Stimulated activated CD8-positive, alpha-beta memory T cell treated with anti-CD3 and anti-CD28 coated beads, Interleukin-4, amount 100 ng/mL, for 48 hours (primary cell): Measurements from ENCODE around the gene BCL2L12.
"Not testable (repeated sequence)": the region's sequence is repeated elsewhere in the genome, so short reads cannot be mapped to it uniquely, and the experiment has no call there.

Experiments
- DNase-seq: peaks from one replicate; pipeline ENCODE4 v3.0.0-alpha.2; 2020

Gene BCL2L12, protein sequence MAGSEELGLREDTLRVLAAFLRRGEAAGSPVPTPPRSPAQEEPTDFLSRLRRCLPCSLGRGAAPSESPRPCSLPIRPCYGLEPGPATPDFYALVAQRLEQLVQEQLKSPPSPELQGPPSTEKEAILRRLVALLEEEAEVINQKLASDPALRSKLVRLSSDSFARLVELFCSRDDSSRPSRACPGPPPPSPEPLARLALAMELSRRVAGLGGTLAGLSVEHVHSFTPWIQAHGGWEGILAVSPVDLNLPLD

DNA sequence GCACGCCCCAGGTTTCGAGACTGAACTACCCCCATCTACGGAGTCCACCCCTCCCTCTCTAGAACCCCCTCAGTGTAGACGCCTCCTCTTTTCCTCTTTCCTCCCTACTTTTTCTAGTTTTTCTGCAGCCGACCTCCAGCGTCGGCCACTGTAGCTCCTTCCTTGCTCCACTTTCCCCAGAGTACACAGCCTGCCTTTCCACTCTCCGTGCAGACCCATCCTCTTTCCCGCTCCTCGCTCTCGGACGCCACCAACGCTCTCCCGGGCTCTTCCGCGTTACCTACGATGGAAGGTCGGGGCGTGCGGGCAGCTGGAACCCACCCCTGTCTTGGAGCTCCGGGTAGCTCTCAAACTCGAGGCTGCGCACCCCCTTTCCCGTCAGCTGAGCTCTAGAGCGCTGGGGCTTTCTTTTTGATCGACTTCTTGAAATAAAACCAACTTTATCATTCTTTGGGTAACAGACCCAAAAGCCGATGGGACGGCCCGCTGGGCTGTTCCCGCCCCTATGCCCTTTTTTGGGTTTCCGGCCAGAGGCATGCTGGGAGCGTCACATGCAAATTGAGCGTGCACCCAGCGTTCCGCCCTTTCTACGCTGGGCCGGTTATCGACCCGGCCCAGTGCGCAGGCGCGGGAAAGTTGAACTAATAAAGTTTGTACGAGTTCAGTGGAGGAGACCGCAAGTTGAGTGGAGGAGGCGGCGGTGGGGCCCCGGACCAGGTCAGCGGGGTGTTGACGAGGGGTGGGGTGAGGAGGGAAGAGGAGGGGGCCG, at the start of gene BCL2L12, which contains the start of gene IRF3:
Gene BCL2L12, plus strand, starts transcription at position 583 of the 769 bp plus-strand sequence. CDS start 760 bp downstream, outside the sequence.
Gene IRF3, minus strand, starts transcription at position 507 of the 769 bp plus-strand sequence. CDS start 1,019 bp downstream, outside the sequence.
- peak; percentile 99 for DNase-seq

DNA sequence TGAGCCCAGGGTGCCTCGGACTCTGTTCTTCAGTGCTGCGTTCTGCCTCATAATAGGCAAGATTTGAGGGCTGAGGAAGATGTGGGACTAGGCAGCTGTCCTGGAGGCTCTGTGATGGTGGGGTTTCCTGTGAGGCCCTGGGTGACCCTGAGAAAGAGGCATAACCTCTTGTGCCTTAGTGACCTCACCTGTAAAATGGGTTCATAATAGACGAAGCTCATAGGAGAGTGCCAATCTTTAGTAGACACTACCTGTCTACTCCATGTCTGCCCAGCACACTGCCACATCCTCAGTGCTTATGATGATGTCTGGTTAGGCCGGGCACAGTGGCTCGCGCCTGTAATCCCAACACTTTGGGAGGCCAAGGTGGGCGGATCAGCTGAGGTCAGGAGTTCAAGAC, 49.2 kb upstream of the BCL2L12 start:
- no peak for DNase-seq

DNA sequence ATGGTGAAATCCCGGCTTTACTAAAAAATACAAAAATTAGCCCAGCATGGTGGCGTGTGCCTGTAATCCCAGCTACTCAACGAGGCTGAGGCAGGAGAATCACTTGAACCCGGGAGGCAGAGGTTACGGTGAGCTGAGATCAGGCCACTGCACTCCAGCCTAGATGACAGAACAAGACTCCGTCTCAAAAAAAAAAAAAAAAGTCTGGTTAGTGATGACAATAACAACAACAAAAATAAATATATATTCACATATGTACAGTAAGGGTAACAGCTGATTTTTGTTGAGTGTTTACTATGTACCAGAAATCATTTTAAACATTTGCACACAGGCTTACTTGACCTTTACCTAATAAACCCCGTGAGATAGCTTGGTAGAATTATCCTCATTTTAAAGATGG, 48.8 kb upstream of the BCL2L12 start:
- DNase-seq: no peak

DNA sequence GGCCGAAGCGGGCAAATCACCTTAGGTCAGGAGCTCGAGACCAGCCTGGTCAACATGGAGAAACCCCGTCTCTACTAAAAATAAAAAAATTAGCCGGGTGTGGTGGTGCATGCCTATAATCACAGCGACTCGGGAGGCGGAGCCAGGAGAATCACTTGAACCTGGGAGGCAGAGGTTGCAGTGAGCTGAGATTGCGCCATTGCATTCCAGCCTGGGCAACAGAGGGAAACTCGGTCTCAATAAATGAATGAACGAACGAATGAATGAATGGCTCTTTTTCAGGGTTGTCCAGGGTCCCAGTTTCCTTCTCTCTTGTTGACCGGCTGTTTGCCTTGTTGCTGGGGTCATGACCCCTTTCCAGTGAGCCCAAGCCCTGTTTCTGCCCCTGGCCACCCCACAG, 47.9 kb upstream of the BCL2L12 start:
- DNase-seq: not testable (repeated sequence)

DNA sequence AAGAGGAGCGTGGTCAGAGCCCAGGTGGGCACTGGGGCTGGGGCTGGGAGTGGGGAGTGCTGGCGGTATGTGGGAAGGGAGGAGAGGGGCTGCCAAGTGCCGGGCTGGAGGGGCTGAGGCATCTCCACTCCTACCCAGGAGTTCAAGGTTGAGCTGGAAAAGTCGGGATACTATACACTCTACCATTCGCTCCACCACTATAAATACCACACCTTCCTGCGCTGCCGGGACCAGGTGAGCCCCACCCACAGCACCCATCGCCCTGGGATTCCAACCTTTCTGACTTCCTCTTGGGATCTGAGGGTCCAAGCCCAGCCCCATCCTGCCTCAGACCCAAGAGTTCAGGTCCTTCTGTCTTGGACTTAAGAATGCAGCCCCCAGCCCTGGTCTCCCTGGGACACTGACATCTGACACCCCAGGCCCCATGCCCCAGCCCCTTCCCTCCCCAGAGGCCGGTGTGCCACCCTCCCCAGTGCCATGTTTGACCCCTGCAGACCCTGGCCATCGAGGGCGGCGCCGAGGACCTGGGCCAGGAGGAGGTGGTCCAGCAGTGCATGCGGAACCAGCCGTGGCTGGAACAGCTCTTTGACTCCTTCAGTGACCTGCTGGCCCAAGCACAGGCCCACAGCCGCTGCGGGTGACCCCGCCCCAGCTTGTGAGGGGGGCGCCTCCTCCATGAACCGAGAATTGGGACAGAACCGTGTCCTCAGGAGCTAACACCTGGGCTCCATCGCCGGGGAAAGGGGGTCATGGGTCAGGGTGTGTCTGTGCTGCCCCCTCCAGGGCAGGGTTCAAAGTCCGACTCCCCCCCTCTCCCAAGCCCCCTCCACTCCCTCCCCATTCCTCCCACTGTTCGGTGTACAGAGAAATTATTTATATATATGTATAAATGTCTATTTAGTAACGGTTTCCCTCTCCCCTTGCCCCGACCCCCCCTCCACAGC, 40.5 kb upstream of the BCL2L12 start:
- DNase-seq: no peak

DNA sequence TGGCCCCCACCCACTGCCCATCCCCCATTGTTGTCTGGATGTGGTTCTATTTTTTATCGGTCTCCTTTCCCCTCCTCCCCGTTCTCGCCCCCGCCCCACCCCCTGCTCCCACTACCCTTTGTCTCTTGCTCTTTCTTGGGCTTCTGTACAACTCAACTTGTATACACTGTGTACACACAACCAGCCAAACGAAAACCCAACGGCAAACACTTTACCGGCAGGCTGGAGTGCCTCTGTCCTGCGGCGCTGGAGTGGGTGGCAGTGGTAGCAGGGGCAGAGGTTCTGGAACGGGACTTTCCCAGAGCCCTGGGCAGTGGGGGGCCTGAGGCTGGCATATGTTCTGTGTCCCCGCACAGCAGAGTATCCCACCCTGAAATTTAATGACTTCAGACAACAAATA, 39.5 kb upstream of the BCL2L12 start:
- no peak for DNase-seq

DNA sequence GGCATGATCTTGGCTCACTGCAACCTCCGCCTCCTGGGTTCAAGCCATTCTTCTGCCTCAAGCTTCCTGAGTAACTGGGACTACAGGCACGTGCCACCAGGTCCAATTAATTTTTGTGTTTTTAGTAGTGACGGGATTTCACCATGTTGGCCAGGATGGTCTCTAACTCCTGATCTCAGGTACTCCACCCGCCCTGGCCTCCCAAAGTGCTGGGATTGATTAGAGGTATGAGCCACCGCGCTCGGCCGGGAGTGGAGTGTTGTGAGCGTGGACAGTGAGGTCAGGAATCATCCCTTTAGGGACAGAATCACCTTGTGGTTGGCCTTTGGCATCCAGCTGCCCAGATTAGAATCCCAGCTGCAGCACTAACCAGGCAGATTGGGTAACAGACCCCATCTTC, 36.1 kb upstream of the BCL2L12 start:
- DNase-seq: no peak

DNA sequence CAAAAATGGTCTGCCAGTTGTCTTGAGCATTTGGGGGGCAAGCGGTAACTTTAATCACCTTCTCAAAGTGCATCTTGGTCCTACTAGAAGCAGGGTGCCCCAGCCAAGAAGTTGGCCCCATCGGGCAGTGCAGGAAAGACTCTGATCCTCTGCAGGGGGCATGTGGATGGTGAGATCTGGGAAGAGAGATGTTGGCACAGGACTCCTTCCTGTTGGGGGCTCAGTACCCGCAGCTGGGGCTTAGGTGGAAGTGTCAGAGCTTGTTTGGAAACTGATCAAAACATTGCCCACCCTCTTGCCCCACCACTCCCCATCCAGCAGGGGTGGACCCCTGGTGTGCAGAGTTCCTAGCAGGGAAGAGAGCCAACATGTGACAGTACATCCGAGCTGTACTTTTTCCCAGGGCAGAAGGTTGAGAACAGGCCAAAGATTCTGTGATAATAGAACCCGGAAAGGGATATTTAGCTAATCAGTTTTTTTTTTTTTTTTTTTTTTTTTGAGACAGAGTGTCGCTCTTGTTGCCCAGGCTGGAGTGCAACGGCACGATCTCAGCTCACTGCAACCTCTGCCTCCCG, 34.6 kb upstream of the BCL2L12 start:
- DNase-seq: no peak

DNA sequence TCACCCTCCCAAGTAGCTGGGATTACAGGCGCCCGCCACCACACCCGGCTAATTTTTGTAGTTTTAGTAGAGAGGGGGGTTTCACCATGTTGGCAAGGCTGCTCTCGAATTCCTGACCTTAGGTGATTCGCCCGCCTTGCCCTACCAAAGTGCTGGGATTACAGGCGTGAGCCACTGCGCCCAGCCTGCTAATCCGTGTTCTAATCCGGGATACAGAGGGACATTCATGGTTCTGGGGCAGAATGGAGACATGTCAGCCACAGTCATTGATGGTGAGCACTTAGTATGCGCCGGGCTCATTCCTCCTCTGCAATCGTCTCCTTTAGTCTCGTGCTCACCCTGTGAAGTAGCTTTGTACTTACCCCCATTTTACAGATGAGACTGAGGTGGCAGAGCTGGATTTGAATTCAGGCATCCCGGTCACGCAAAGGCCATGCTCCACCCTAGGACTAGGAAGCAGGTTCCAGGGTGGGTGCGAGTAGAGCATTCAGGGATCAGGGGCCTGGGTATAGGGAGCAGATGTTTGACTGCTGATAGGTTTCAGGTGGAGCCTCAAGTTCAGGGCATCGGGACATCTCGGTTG, 34.0 kb upstream of the BCL2L12 start:
- DNase-seq: no peak

DNA sequence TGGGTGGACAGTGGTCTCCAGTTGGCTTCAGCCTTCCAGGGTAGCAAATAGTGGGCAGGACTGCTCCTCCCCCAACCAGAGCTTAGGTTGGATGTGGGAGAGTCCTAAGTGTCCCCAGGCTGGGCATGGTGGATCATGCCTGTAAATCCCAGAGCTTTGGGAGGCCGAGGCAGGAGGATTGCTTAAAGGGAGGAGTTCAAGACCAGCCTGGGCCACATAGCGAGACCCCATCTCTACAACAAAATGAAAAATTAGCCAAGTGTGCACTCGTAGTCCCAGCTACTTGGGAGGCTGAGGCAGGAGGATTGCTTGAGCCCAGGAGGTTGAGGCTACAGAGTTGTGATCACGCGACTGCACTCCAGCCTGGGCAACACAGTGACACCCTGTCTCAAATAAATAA, 33.2 kb upstream of the BCL2L12 start:
- no peak for DNase-seq

DNA sequence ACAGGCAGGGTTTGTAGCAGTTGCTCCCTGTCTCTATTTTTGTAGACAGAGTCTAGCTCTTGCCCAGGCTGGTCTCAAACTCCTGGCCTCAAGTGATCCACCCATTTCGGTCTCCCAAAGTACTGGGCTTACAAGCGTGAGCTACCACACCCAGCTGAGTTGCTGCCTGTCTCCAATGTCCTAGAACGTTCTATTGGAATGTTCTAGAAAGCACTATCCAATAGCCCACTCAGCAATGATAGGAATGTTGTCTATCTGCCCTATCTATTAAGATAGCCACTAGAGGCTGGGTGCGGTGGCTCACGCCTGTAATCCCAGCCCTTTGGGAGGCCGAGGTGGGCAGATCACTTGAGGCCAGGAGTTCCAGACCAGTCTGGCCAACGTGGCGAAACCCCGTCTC, 32.5 kb upstream of the BCL2L12 start:
- not testable (repeated sequence) for DNase-seq

DNA sequence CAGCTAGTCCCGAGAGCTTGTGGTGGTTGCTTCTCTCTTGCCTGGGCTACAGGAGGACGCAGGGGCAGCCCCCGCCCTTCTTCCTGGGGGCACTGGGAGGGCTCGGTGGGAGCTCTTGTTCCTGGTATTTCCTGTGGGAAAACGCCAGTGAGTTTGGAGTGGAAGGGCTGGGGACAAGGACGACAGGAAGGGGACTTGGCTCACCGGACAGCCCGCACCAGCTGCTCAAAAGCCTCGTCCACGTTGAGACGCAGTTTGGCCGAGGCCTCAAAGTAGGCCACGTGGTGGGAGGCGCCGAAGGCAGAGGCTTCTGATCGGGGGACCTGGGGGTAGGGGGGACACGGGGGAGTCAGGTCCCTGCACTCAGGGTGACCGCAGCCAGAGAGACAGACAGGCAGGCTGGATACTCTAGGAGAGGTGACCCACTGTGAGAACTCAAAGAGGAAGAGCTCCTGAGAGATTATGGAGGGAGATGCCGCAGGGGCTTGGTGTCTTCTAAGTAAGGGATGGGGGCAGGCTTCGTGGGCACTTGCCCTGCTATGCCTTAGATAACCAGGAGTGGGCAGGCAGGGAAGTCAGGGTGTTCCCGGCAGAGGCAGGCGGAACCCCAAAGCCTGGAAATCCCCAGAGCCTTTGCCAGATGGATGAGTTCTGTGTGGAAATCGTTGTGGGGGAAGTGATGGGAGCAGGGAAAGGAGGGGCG, 30.1 kb upstream of the BCL2L12 start:
- DNase-seq: no peak

DNA sequence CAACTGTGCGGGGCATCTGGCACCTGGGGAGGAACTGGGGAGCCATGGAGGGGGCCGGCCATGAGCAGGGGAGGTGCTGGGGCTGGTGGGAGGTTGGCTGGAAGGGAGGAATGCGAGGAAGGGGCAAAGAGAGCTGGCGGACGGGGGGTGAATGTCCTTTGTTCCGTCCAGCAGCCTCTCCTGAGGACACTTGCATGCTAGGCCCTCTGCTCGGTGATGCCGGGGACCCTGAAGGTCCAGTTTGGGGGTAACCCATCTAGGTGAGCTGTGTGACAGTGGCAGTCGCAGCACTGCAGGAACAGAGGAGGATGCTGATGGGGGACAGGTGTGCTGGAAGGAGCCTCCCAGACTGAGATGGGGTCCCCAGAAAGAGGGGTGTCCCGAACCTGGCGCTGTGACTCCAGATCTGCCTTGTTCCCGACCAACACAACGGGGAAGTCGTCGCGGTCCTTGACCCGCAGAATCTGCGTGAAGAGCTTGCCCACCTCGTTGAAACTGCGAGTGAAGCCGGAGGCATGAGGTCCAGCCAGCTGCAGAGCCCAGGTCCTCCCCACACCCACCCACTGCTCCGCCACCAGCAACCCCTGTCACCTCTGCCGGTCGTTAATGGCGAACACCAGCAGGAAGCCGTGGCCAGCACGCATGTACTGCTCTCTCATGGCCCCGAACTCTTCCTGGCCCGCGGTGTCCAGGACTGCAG, 29.4 kb upstream of the BCL2L12 start:
- DNase-seq: no peak

DNA sequence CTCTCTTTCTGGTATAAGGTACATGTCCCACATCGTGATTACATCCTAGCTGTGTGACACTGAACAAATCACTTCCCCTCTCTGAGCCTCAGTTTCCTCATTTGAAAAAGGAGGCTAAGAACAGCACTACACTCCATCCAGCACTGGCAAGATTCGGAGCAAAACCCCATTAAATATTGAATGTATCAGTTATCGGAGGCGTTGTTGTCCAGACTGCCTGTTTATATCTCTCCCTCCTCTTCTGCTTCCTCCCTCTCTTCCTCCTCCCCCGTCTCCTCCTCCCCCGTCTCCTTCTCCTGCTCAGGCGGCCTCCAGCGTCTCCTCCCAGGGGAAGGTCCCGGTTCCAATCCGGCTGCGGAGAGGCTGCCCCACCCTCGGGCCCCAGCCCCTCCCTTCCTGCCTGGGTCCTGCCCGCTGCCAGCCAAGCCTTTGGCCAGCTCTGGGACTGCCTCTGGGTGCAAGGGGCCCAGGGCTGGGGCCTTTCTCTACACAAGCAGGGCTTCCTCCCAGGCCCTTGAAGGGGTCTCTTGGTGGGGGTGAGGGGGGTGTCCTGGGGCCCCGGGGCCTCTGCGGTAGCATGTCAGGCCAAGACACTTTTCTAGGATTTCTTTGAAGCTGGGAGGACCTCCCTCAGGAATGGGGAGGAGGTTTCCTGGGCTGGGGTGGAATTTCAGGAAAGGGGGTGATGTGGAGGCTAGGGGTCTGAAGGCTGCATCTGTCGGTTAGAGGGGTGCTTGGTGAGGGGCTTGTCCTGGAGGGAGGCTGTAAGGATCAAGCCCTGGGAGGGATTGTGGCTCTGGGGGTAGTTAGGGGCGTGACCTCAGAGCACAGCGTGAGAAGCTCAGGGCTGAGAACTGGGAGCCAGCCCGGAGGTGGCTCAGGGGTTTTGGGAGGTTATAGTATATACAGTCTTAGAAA, 27.7 kb upstream of the BCL2L12 start:
- DNase-seq: no peak

DNA sequence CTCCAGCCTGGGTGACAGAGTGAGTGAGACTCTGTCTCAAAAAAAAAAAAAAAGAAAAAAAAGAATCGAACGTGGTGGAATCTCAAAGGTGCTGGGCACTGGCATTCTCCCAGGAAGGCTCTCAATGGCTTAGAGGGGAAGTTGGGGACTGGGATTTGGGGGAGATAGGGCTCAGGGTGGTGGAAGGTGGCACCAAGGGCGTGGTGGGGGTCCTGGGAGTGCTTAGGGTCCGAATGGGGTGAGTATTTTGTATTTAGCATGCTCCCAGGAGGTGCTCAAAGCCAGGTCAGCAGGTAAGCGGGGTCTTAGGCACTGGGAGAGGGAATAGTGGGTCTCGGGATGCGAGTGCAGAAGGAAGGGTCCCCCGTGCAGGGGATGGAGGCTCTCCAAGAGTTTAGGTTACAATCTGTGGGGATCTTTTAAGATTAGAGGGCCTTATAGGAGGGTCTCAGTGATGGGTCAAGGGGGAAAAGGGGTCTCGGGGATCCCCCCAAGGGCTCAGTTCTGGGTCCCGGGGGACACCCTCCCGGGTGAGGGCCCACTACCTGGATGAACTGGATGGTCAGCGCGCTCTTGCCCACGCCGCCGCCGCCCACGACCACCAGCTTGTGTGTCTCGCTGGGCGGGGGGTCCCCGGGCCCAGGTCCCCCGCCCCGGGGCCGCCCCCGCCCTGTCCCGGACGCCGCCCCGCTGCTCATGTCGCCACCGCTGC, 26.2 kb upstream of the BCL2L12 start:
- no peak for DNase-seq

DNA sequence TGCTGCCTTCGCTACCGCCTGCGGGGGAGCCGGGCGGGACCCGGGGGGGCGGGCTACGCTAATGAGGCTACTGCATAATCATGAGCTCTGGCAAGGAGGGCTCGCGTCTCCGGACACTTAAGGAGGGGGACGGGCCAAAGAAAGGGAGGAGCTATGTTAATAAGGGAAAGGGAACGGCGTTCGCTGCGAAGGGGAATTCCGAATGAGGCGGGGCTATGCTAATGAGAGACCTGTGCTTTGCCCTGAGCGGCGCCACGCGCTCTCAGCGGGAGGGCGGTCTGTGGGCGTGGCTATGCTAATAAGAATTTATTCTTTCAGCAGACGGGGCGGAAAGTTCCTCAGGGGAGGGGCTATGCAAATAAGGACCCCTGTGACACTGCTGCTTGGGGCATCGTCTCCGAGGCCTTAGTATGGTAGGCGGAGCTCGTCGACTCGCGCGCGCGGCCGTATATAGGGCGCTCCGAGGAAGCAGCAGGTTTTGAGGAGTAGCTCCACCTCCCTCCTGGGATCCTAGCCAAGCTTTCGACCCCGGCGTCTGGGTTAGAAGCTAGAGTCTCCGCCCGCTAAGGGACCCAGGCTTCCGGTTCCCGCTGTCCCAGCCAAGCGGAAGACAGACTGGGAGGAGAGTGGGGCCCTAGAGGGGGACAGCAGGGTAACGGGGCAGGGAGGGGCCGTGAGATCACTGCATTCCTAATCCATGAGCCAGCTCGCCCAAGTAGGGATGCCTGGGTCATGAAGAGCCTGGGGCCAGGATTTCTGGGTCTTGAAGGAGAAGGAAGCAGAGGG, 25.4 kb upstream of the BCL2L12 start, which contains the start of gene RRAS:
Gene RRAS, minus strand, starts transcription at position 31 of the 786 bp plus-strand sequence. CDS start 45 bp downstream, outside the sequence.
- DNase-seq: peak; percentile 100

DNA sequence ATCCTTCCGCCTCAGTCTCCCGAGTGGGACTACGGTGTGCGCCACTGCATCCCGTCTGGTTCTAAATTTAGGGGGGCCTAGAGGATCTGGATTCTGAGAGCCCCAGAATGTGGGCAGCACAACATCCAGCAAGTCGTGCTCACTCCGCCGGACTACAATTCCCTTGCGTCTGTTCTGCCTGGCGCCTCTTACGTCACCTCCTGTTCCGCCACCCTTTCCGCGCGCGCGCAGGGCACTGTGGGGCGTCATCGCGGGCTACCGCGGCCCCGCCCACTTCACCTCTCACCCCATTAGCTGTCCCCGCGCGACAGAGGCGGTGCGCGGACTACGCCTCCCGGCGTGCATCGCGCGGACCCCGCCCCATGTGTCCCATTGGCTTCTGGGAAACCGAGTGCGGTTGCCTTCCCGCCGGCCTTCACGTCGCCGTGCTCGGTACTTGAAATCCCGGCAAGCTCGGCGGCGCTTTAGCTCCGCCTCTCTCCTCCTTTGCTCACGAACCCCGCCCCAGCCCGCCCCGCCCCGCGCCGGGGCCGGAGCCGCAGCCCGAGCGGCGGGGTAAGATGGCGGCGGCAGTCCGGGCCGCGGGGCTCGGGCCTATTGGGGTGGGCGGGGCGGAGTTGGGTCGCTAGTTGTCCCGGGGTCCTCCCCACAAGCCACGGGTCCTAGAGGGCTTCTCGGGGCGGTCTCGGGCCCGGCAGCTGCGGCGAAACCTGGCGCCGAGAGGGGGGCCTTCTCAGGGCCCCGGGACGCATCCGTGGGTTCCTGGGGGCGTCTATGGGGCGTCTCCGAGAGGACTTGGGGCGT, 23.8 kb upstream of the BCL2L12 start, which contains the start of gene SCAF1:
Gene SCAF1, plus strand, starts transcription at position 522 of the 804 bp plus-strand sequence. CDS start 2,818 bp downstream, outside the sequence.
- peak; percentile 99 for DNase-seq
